Measurements from ENCODE around the gene NAAA.
"Not testable (repeated sequence)": the region's sequence is repeated elsewhere in the genome, so short reads cannot be mapped to it uniquely, and the experiment has no call there.

NAAA gene

GRCh38 chr4:75916091-75916661 is 24.6 kb downstream of the NAAA start:
- DNase-seq, result no peak

DNA sequence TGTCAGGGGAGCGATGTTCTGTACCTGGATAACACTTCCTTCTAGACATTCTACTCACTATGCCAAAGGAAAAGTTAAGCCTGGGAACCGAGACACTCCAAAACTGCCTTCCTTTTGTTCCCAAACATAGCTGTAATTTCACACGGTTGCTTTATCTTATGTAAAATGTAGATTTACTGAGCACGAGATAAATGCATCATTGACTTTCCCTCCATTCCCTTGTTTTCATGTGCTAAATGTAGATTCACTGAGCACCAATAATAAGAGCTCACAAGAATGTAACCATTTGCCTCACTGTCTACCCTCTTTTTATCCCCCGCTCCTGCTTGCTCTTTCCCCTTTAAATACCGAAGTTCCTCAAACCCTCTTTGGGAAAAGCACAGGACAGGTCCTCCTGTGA is 27.8 kb downstream of the NAAA start:
- DNase-seq, result no peak

DNA sequence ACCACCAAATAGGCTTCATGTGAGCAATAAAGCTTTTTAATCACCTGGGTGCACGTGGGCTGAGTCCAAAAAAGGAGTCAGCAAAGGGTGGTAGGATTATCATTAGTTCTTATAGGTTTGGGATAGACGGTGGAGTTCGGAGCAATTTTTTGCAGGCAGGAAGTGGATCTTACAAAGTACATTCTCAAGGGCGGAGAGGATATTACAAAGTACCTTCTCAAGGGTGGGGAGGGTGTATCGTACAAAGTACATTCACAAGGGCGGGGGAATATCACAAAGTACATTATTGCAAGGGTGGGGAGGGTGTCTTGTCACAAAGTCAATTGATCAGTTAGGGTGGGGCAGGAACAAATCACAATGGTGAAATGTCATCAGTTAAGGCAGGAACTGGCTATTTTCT is 30.0 kb downstream of the NAAA start:
- not testable (repeated sequence) for DNase-seq

GRCh38 chr4:75909405-75909804 is 31.4 kb downstream of the NAAA start:
- no peak for DNase-seq

- DNase-seq, result no peak
Measured at GRCh38 chr4:75908555-75908954, 32.3 kb downstream of the NAAA start.

GRCh38 chr4:75907966-75908365 is 32.8 kb downstream of the NAAA start:
- DNase-seq, result no peak

DNA sequence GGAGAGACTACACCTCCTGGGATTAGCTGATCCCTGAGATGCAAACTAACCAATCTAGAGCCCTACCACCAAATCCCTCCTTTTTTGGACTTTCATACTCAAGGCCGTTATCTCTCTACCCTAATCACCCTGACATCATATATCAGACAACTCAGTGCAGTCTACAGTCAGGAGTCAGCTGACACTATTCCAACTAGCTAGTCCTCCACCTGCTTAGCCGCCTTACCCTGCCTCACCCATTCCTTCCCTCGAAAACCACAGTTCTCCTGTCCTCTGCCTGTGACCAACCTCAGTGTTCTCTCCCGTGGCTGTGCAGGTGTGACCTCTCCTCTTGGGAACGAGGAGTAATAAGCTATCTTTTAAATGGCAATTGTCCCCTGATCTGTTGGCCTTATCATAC is 36.7 kb downstream of the NAAA start:
- DNase-seq, result no peak

- no peak for DNase-seq
Measured at GRCh38 chr4:75902352-75902751, 38.5 kb downstream of the NAAA start, which contains the start of gene PPEF2. Gene PPEF2 (minus strand): TSS chr4:75902452. CDS start chr4:75896325, 6,127 bp downstream.

GRCh38 chr4:75898536-75898935 is 42.3 kb downstream of the NAAA start:
- DNase-seq, result no peak

DNA sequence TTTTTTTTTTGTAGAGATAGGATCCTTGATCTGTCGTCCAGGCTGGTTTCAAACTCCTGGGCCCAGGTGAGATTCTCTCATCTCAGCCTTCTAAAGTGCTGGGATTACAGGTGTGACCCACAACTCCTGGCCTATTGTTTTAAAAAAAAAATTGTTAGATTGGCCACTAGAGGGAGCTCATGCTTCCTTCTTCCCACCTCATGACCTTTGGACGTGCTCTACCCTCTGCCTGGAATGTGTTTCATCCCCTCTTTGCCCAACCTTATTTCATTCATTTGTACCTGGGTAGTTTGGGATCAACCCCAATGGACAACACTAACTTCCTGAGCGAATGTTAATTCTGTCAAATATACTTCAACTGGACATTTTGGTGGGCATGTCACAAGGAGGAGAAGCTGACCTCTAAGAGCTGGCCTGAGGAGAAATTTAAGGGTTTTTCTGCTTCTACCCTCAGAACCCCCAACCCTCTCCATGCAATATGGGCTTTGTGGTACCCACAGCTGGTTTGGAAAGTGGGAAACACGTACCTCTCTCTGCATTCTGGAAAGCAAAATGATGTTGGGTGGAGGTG is 45.0 kb downstream of the NAAA start:
- DNase-seq, result no peak

DNA sequence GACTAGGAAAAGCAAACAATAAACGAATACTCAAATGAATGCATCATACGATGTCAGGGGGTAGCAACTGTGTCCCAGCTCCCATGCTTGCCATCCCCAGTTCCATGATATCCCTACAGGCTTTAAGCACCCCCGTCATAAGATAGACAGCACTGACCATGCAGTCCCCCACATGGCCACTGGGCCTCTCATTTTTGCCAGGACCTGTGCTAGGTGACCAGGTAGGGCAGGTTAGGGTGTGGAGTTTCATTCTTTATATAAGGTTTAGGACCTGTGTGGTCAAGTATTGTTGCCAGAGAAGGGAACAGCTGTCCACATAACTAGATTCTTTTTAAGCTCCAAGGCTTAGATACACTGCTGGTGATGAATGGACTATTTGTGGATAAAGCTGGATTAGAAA is 48.3 kb downstream of the NAAA start:
- DNase-seq, result no peak

DNA sequence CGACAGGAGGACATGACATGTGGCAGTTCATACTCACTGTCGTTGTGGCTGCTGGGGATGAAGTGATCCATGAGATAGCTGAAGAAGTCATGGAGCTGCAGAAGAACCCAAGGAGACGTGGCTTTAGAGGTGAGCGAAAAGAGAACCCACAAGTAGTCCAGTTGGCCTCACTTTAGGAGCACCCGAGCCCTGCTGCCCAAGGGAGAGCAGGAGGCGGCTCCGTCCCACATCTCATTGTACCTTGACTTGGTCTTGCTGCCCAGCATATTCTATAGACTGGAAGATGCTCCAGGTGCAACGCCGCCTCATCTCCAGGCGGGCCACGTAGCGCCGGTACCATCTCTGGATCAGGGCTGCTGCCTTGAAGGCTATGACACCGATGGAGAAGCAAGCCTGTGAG is 49.2 kb downstream of the NAAA start:
- no peak for DNase-seq

- no peak for DNase-seq
Measured at GRCh38 chr4:75889537-75890199, 51.1 kb downstream of the NAAA start.

GRCh38 chr4:75886104-75886503 is 54.7 kb downstream of the NAAA start:
- DNase-seq, result no peak

DNA sequence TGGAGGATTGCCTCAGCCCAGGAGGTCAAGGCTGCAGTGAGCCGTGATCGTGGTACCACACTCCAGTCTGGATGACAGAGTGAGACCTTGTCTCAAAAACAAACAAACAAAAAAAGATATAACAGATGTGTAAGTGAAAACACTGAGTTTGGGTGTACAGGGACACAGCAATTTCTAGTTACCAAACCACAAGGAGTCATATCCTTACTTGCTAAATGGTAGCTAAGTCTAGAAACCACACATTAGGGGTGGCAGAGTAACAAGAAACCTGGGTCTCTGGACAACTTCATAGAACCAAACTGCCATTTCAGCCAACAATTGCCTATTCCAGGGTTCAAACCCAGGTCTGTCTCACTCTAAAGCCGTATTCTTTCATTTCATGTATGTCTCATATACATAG is 59.3 kb downstream of the NAAA start:
- DNase-seq, result no peak

DNA sequence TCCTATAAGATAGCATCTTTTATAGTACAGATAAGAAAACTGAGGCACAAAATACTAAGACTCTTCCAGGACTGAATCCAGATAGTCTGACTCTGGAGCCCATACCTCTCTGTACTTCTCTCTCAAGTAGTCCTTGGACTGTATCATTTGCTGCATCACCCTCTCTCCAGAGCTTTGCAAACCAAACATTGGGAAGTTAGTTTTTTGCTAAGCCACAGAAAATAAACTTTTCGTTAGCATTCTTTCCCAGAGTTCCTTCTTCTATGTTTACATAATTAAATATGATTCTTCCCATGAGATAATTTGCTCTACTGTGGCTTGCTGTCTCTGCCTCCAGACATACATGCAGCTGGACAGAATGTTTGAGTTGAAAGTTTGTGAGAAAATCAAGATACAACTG is 60.5 kb downstream of the NAAA start:
- no peak for DNase-seq

DNA sequence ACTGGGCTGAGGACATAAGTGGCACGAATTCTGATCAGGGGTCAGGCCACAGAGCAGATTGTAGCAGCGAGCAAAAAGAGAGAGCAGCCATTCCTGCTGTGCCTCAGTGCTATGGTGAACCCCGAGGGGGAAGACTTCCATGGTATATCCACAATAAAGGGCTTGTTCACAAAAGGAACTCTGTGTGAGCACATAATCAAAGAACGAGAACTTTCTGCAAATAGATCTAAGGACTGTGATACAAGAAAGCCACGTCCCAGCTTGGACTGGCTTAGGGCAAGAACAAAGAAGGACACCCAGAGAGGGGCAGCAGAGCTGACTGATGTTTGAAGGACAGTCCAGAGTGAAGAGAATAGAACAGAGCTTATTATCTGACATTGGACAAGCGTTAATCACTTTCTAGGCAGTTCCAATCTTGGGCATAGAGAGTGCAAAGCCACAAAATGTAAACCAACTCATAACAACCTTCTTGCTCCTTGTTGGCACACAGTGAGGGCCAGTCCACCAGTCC is 62.5 kb downstream of the NAAA start:
- DNase-seq, result no peak

DNA sequence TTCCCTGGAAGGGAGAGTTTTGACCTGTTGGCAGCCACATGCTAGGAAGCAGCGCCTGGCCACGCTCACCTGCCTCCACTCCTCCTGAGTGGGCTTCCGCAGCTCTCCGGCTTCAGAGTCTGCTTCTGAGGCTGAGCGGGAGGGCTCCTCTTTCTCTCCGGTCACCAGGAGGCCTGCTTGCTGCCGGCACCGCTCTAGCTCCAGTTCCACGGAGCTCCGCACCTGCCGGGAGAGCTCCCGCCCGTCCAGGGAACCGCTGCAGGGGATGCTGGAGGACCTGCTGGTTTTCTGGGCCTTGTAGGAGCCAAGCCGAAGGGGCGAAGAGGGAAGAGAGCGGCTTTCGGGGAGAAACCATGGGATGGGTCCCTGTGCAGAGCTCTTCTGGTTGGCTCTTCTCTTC is 64.6 kb downstream of the NAAA start:
- DNase-seq, result no peak

DNA sequence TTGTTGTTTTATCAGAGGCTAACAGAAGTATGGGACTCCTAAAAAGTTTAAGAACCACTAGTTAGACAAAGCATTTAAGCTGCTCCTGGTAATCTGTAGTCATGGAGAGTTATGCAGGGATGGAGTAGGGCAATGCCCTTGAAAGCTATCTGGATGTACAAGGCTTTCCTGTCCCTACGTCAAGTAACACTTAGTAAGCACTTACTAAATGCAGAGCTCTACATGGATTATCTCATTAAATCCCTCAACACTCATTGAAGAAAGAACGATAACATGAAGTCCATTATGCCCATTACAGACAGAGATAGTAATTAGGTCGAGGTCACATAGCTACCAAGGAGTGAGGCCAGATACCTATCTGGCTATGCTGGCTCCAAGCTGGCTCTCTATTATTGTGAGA is 71.7 kb downstream of the NAAA start:
- DNase-seq, result no peak

GRCh38 chr4:75867130-75867529 is 73.7 kb downstream of the NAAA start:
- DNase-seq, result no peak
